KG1 (cell line): Measurements from ENCODE around the gene LGALS14.
A peak's percentile ranks its signal among the peaks of the same experiment; 100 is the strongest.
"Not testable (repeated sequence)": the region's sequence is repeated elsewhere in the genome, so short reads cannot be mapped to it uniquely, and the experiment has no call there.

Experiments used
- DNase-seq: peaks from one replicate; lab custom pipeline; 2025; lab: John Stamatoyannopoulos, UW

LGALS14 gene

GRCh38 chr19:39704181-39705044 is at the start of gene LGALS14:
TSS of gene LGALS14 (plus strand) at chr19:39704481. CDS start at chr19:39704529, 48 bp downstream.
- no peak for DNase-seq

- DNase-seq, result no peak
Measured at GRCh38 chr19:39655613-39656012, 48.7 kb upstream of the LGALS14 start, which contains the start of gene LGALS16. TSS of gene LGALS16 (plus strand) at chr19:39655913. CDS start at chr19:39655962, 49 bp downstream.

GRCh38 chr19:39659791-39660190 is 44.5 kb upstream of the LGALS14 start:
- no peak for DNase-seq

- DNase-seq, result no peak
Measured at GRCh38 chr19:39660661-39661060, 43.6 kb upstream of the LGALS14 start.

GRCh38 chr19:39661565-39661964 is 42.7 kb upstream of the LGALS14 start:
- DNase-seq, result no peak

GRCh38 chr19:39669860-39670259 is 34.4 kb upstream of the LGALS14 start:
- not testable (repeated sequence) for DNase-seq

- DNase-seq, result no peak
Measured at GRCh38 chr19:39670998-39671397, 33.3 kb upstream of the LGALS14 start.

- peak; percentile 47 for DNase-seq
Measured at GRCh38 chr19:39671739-39672363, 32.4 kb upstream of the LGALS14 start.

GRCh38 chr19:39672473-39672872 is 31.8 kb upstream of the LGALS14 start:
- DNase-seq, result no peak

GRCh38 chr19:39673862-39674261 is 30.4 kb upstream of the LGALS14 start:
- DNase-seq, result not testable (repeated sequence)

- DNase-seq, result no peak
Measured at GRCh38 chr19:39676004-39676403, 28.3 kb upstream of the LGALS14 start.

GRCh38 chr19:39677961-39678889 is 26.1 kb upstream of the LGALS14 start:
- no peak for DNase-seq

GRCh38 chr19:39679056-39679790 is 25.1 kb upstream of the LGALS14 start:
- DNase-seq, result no peak

GRCh38 chr19:39679791-39680168 is 24.5 kb upstream of the LGALS14 start:
- no peak for DNase-seq

- DNase-seq, result no peak
Measured at GRCh38 chr19:39680593-39680992, 23.7 kb upstream of the LGALS14 start.

GRCh38 chr19:39681416-39681815 is 22.9 kb upstream of the LGALS14 start:
- no peak for DNase-seq

- DNase-seq, result no peak
Measured at GRCh38 chr19:39684267-39684666, 20.0 kb upstream of the LGALS14 start.

- no peak for DNase-seq
Measured at GRCh38 chr19:39686739-39687138, 17.5 kb upstream of the LGALS14 start.

- not testable (repeated sequence) for DNase-seq
Measured at GRCh38 chr19:39688637-39689036, 15.6 kb upstream of the LGALS14 start.

GRCh38 chr19:39692166-39692565 is 12.1 kb upstream of the LGALS14 start:
- DNase-seq, result no peak

GRCh38 chr19:39692822-39693221 is 11.5 kb upstream of the LGALS14 start:
- DNase-seq, result no peak
